Activated CD4-positive, alpha-beta T cell treated with anti-CD3 and anti-CD28 coated beads, Interleukin-2, amount 10 ng/mL, durations not matched to agents 7 days and 5 days (primary cell): ENCODE data around the gene FSTL4. TPM values are rescaled to one million over a fixed set of nuclear protein-coding genes. Genes with fewer than 3 reads are reported as not detected.

Experiments used
- CTCF ChIA-PET: fragments of 350-600 bp; sonication (Branson Sonifier 250); formaldehyde crosslinking; loops from one replicate; lab custom pipeline; 2021; ENCODE audit warnings: antibody characterized with exemption; lab: Charles Lee
- POLR2A ChIA-PET: fragments of 350-600 bp; sonication (Branson Sonifier 250); formaldehyde crosslinking; loops from one replicate; lab custom pipeline; 2021; ENCODE audit warnings: antibody characterized with exemption; lab: Charles Lee
- DNase-seq: peaks from one replicate; pipeline ENCODE4 v3.0.0-alpha.2; 2020
- H3K27ac Mint-ChIP-seq: one replicate; pipeline ENCODE4 v1.8.0; 2021; ENCODE audit warnings: mild to moderate bottlenecking, moderate library complexity, mixed read lengths
- H3K27me3 Mint-ChIP-seq: one replicate; pipeline ENCODE4 v1.8.0; 2021; ENCODE audit warnings: mixed read lengths
- H3K36me3 Mint-ChIP-seq: one replicate; pipeline ENCODE4 v1.8.0; 2021; ENCODE audit warnings: low read depth, mixed read lengths
- H3K4me1 Mint-ChIP-seq: one replicate; pipeline ENCODE4 v1.8.0; 2021; ENCODE audit warnings: mixed read lengths
- H3K4me3 Mint-ChIP-seq: one replicate; pipeline ENCODE4 v1.8.0; 2021; ENCODE audit warnings: mild to moderate bottlenecking, moderate library complexity, mixed read lengths
- H3K9me3 Mint-ChIP-seq: one replicate; pipeline ENCODE4 v1.8.0; 2021; ENCODE audit warnings: mixed read lengths
- total RNA-seq, 2 experiments: library from RNA; stranded (reverse); gene quantifications; one replicate each; pipeline ENCODE4 v1.2.3, GENCODE V29; 2021

The FSTL4 gene
- total RNA-seq, 2 experiments from 2014 or later = not detected

DNA sequence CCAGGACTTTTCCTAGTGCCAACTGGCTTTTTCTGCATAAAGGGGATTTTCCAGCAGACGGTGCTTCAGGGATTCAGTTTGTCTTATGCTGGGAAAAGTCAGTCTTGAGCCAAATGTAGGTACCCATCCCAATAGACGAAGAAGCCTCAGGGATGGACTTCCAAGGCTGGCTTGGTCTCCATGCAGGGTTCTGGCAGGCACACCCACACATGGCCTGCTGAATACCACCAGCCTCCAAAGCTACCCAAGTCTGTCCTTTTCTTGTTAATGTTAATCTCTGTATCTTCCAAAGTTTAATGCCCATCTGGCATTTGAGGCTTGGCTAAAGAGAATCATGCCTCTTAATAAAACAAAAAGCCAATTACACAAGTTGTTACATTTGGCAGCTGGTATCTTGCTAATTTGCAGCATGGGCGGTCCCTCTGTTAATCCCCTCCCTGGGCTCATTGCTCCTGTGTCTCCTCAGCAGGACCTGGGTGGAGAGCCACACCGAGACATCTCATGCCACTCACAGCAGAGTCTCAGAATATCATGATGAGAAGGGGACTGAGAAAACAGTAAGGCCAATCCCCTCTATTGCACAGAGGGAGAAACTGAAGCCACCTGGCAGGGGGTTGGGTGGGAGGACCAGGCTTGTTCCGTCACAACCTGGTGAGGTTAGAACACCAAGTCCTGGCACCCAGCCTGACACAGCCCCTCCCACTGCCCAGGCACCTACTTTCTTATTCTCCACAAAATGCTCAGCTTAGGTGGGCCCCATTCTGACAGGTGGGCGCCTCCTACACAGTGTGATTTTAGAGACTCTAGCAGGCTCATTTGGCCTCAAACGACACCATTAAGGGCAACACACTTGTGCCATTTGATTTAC, 243.2 kb downstream of the FSTL4 start:
- POLR2A ChIA-PET = interaction anchor here (0.6 kb wide), 1 partner anchor 856 kb away, joined by 8 read pairs; no protein-coding TSS in a partner anchor
- Mint-ChIP-seq H3K4me3 (no peak overlapping the region), H3K9me3 (no peaks in the 10 kb centered on the region), H3K27me3 (no peaks in the 10 kb centered on the region), H3K27ac (no peak overlapping the region), H3K36me3 (no peaks in the 10 kb centered on the region), H3K4me1 (no peaks in the 10 kb centered on the region)
- DNase-seq = no peak
- CTCF ChIA-PET = no interaction called here

DNA sequence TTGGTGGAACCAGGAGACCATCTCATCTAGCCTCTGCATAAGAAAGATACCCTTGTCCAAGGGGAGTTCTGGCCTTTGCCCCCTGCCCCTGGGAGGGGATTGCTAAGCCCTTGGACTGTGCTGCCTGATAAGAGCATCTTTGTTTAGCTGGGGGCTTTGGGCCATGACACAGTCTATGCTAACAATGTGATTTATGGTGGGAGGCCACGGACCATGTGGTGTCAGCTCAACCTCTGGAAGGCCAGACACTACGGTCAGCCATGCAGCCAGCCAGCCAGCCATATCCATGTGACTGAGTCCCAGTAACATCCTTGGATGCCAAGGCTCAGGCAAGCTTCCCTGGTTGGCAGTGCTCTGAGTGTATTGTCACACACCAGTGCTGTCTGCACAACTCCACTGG, 244.4 kb downstream of the FSTL4 start:
- H3K4me1 Mint-ChIP-seq = no peaks in the 10 kb centered on the region
- H3K9me3 Mint-ChIP-seq = no peaks in the 10 kb centered on the region
- no peak overlapping the region for H3K27ac Mint-ChIP-seq
- ChIA-PET CTCF (no interaction called here), POLR2A (no interaction called here)
- no peaks in the 10 kb centered on the region for H3K36me3 Mint-ChIP-seq
- no peaks in the 10 kb centered on the region for H3K27me3 Mint-ChIP-seq
- no peak overlapping the region for H3K4me3 Mint-ChIP-seq
- no peak for DNase-seq

DNA sequence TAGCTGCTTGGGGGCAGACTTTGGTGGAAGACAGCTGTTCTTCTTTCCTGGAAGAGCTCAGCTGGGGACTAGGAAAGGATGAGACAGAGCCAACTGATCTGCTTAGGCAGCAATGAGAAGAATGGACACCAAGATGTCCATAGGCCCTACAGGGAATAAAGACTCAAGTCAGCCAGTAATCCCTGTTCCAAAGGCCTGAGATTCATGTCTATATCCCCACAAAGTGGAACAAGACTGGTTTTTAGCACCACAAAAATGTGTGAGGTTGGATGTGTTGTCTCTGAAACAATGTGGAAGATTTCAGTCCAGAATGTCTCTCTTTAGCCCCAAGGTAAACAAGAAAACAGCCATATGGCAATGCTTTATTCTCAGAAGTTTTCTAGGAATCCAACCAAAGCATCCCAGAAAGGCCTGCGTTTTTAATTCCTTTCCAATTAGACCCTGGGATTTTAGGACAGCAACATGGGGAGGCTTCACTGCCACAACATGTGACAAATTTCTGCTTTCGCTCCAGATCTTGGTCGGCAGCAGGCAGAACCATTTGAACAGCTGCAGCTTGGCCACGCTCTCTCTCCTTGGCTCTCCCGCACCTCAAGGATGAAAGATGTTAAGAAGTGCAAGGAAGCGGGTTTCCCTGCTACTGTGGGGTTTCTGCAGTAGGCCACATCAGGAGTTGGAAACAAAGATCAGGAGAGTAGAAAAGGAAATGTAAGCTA, 245.1 kb downstream of the FSTL4 start:
- Mint-ChIP-seq H3K9me3 (no peaks in the 10 kb centered on the region), H3K27ac (no peak overlapping the region), H3K27me3 (no peaks in the 10 kb centered on the region), H3K4me1 (no peaks in the 10 kb centered on the region), H3K4me3 (no peak overlapping the region), H3K36me3 (no peaks in the 10 kb centered on the region)
- POLR2A ChIA-PET = no interaction called here
- DNase-seq = no peak
- CTCF ChIA-PET = no interaction called here

DNA sequence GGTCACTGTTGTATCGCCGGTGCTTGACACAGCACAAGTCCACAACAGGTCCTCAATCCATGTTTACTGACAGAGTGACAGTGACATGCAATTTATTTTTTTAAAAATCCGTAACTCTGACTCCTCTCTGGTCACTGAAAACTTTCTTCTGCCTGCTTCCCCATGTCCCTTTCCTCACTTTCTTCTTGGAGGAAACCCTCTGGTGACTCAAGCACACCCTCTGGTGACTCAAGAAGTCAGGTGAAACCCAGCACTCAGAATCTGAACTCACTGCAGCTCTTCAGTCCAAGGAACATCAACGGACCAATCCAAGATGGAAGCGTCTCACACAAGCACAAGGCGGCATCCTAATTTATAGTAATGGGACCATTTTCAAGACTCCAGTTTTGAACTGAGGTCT, 245.9 kb downstream of the FSTL4 start:
- DNase-seq = no peak
- no peaks in the 10 kb centered on the region for H3K4me1 Mint-ChIP-seq
- no peaks in the 10 kb centered on the region for H3K36me3 Mint-ChIP-seq
- H3K27ac Mint-ChIP-seq = peak overlapping the region; percentile 19
- CTCF ChIA-PET = no interaction called here
- no peaks in the 10 kb centered on the region for H3K9me3 Mint-ChIP-seq
- POLR2A ChIA-PET = no interaction called here
- no peaks in the 10 kb centered on the region for H3K27me3 Mint-ChIP-seq
- no peak overlapping the region for H3K4me3 Mint-ChIP-seq

DNA sequence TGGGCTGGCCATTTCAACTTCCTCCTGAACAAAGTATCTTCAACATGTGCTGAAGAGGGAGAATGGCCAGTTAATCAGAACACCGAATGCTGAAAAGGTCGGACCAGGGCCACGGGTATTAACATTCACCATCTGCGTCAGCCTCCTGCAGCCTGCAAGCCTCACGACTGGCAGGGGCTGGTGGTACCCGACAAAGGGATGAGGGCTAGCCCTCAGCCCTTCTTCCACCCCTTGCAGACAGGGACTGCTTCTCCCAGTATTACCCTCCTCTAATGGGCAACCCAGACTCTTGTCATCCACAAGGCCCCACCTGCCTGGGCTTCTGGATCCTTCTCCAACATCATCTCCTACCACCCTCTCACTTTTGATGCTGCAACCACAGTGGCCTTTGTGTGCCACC, 246.6 kb downstream of the FSTL4 start:
- ChIA-PET CTCF (interaction anchor here (0.6 kb wide), 1 partner anchor 187 kb away, joined by 3 read pairs; no protein-coding TSS in a partner anchor), POLR2A (no interaction called here)
- Mint-ChIP-seq H3K27me3 (no peaks in the 10 kb centered on the region), H3K9me3 (no peaks in the 10 kb centered on the region), H3K27ac (no peak overlapping the region), H3K36me3 (no peaks in the 10 kb centered on the region), H3K4me3 (no peak overlapping the region), H3K4me1 (no peaks in the 10 kb centered on the region)
- no peak for DNase-seq

DNA sequence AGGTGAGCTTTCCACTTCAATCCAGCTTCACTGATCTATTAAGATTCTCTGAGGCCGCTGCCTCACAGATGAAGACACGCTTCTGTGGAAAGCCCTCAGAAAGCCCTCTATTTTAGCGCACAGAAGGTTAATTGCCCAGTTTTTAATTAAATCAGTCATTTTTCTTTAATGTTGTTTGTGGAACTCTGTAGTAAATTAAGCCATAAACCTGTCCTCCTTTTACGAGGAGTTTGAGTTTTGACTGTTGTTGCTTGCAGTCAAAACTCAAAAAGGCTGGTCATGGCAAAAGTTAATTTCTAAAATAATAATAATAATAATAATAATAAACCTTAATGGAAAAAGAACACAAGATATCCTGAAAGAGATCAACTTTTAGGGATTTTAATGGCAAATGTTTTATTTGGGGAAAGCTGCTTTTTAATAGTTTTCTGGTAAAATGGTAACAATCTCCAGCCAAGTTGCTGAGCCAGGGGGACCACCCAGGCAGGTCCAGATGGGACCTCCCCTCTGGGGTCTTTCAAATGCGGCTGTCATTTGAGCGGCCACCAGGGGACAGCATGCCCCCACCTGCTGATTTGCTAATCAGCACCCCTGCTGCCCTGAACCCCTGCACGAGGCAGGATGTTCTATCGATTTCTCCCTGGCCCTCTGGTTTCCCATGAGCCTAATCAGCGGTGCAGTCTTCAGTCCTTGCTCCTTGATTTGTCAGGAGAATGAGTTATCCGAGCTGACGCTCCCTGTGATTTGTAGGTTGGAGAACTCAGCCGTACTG, 247.2 kb downstream of the FSTL4 start:
- POLR2A ChIA-PET = no interaction called here
- no peak overlapping the region for H3K27ac Mint-ChIP-seq
- no peaks in the 10 kb centered on the region for H3K27me3 Mint-ChIP-seq
- no peak for DNase-seq
- no peaks in the 10 kb centered on the region for H3K9me3 Mint-ChIP-seq
- no peak overlapping the region for H3K4me3 Mint-ChIP-seq
- H3K4me1 Mint-ChIP-seq = no peaks in the 10 kb centered on the region
- CTCF ChIA-PET = interaction anchor here (0.6 kb wide), 1 partner anchor 186 kb away, joined by 3 read pairs; no protein-coding TSS in a partner anchor
- no peaks in the 10 kb centered on the region for H3K36me3 Mint-ChIP-seq

DNA sequence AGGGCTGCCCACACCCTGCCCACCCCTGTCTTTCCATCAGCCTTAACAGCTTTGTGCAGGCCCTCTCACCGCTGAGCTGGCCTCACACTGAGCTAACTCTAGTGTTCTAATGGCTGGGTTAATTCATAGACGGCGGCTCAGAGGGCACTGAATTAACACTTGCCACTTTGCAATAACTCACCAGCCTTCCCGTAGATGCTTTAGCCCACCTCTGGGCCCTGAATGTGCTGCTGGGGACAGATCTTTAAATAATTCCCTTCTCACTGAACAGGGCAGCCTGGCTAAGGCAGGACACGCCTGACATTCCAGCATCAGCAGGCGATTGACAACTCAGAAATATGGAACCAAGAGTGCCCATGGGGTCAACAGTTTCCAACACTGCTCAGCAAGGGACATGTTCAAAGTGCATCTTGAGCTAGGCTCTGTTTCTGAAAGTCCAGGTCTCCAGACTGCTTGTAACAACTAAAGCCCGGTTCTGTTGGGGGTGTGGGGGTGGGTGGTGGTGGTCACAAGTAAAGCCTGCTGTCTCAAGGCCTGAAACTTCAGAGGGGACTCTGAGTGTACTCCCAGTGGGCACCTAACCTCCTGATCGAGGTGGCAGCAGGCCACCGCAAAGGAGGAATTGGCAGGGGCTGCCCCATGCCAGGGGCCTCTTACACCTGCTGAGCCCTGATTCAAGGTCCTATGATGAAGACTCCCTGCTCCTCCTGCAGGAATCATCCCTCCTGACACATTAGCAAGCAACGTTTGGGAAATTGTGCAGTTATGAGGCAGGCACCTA, 248.3 kb downstream of the FSTL4 start:
- H3K27ac Mint-ChIP-seq = no peak overlapping the region
- no peak overlapping the region for H3K4me3 Mint-ChIP-seq
- no peaks in the 10 kb centered on the region for H3K36me3 Mint-ChIP-seq
- ChIA-PET CTCF (no interaction called here), POLR2A (no interaction called here)
- no peak for DNase-seq
- H3K27me3 Mint-ChIP-seq = no peaks in the 10 kb centered on the region
- no peaks in the 10 kb centered on the region for H3K9me3 Mint-ChIP-seq
- H3K4me1 Mint-ChIP-seq = no peaks in the 10 kb centered on the region

DNA sequence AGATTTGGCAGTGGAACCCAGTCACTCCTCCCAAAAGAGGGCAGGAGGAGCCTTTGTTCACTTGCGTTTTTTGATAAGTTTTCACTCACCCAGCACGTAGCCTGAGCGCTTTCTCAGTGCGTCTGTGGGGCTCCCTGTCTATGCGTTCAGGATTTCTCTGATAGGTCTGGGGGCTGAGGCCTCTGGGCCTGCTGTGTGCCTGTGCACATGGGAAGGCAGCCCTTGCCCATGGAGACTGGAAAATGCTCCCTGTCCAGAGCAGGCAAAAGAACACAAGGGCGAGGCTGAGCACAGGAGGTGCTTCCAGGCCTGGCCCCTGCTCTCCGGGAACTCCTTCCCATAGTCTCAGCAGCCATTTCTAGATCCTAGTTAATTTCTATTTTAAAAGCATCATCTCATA, 249.9 kb downstream of the FSTL4 start:
- CTCF ChIA-PET = interaction anchor here (0.6 kb wide), 1 partner anchor 22 kb away, joined by 3 read pairs; no protein-coding TSS in a partner anchor
- H3K9me3 Mint-ChIP-seq = no peaks in the 10 kb centered on the region

DNA sequence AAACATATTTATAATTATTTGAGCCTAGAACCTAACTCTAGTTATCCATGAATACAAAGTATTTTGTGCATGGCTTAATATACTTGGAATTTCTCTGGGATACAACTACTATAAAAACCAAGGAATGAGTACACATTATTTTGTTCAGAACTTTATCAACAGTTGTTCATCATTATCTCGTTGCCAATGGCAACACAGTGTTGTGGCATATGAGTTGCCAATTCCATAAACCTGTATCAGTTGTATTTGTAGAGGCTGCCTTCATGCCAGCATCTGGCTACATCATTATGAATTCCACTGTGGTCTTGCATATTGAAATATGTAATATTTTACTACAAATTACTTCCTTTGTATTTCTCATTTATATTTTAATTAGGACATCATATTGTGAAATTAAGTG, 250.4 kb downstream of the FSTL4 start:
- no peaks in the 10 kb centered on the region for H3K27me3 Mint-ChIP-seq
- no peak overlapping the region for H3K27ac Mint-ChIP-seq
- POLR2A ChIA-PET = no interaction called here
- no peak overlapping the region for H3K4me3 Mint-ChIP-seq
- DNase-seq = no peak
- H3K9me3 Mint-ChIP-seq = no peaks in the 10 kb centered on the region
- no peaks in the 10 kb centered on the region for H3K36me3 Mint-ChIP-seq
- CTCF ChIA-PET = no interaction called here
- H3K4me1 Mint-ChIP-seq = no peaks in the 10 kb centered on the region

More for the DNA sequence above, 249.9 kb downstream of the FSTL4 start:
- no peaks in the 10 kb centered on the region for H3K36me3 Mint-ChIP-seq
- H3K4me1 Mint-ChIP-seq = no peaks in the 10 kb centered on the region
- DNase-seq = no peak
- no peaks in the 10 kb centered on the region for H3K27me3 Mint-ChIP-seq
- no peak overlapping the region for H3K27ac Mint-ChIP-seq
- POLR2A ChIA-PET = no interaction called here
- no peak overlapping the region for H3K4me3 Mint-ChIP-seq

DNA sequence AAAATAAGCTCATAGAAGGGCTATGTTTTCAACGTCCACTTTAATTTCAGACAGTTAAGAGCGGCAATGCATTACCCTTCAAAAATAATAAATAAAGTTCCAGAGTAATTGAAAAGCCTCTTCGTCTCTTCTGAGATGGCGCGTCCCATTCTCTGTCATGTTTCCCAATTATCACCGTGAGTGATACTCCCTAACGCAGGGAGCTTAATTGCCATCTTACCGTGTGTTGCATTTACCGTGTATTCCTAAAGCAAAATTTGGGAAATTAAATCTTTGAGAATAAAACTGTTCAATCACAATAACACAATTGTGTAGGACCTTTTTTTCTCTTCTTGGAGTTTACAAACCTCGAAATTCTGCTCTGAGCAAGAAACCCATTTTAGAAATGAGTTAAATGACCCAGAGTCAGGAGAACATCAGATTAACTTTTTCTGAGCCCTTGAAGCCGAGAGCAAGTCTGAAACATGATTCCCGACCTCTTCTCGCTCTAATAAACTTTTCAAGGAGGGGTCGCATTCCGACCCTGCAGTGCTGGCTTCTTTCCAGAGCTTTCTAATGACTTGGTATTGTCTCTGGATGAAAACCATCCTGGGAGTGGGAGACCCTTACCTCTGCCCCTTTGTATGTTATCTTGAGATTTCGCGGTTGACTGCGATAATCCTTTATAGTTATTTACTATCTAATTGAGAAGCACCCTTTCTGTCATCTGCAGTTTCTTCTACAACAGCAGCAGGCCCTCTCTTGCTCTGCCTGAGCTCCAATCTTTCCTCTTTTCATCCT, 251.5 kb downstream of the FSTL4 start:
- Mint-ChIP-seq H3K4me3 (no peak overlapping the region), H3K4me1 (no peaks in the 10 kb centered on the region), H3K36me3 (no peaks in the 10 kb centered on the region), H3K27me3 (no peaks in the 10 kb centered on the region), H3K27ac (no peak overlapping the region), H3K9me3 (no peaks in the 10 kb centered on the region)
- DNase-seq = no peak
- POLR2A ChIA-PET = no interaction called here
- CTCF ChIA-PET = interaction anchor here (0.5 to 1.0 kb wide), 3 partner anchors 8 to 321 kb away, joined by 3 read pairs; no protein-coding TSS in a partner anchor

DNA sequence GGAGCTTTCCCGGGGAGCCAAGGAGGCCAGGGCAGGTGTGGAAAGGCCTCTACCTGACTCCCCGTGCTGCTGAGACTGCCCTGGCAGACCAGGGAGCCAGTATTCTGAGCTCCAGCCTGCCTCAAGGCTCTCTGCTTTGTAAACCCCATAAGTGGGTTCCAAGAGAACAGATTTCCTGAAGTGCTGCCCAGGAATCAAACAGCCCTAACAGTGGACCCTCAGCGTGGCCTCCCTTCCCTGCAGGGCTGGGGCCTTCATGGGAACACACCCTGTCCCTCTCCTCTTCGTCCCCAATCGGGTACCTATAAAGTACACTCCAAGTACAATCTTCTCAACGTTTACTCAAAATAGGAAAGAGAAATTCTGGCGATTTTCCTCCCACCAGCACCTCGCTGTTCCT, 252.5 kb downstream of the FSTL4 start:
- Mint-ChIP-seq H3K9me3 (no peaks in the 10 kb centered on the region), H3K4me3 (no peak overlapping the region), H3K36me3 (no peaks in the 10 kb centered on the region), H3K27me3 (no peaks in the 10 kb centered on the region), H3K27ac (no peak overlapping the region), H3K4me1 (no peaks in the 10 kb centered on the region)
- ChIA-PET CTCF (no interaction called here), POLR2A (no interaction called here)
- DNase-seq = no peak
